Measurements from ENCODE around the gene HYAL2.

The HYAL2 gene

GRCh38 chr3:50292159-50293078 lies 30.1 kb downstream of the HYAL2 start, which contains the start of gene IFRD2 (continued):
- TF ChIP-seq ZNF629 (tag by site-specific recombination; IDR thresholded peaks at IDR 0.05) (peak; percentile 48; the same call in 1 of the 2 replicates), ZBTB11 (tag by site-specific recombination; conservative IDR thresholded peaks at IDR 0.05; ENCODE audit: low read depth) (peak; percentile 76), ZFHX2 (tag by site-specific recombination; conservative IDR thresholded peaks at IDR 0.05) (0 out of 2 replicates have a peak, but pooled peaks have one; percentile 11), YY1 (tag by site-specific recombination; IDR thresholded peaks at IDR 0.05) (peak; percentile 96), PATZ1 (tag by site-specific recombination; IDR thresholded peaks at IDR 0.05) (peak; percentile 53; the same call in 1 of the 2 replicates), ZNF561 (tag by site-specific recombination; IDR thresholded peaks at IDR 0.05; ENCODE audit: borderline replicate concordance) (no peak), ATF2 (tag by site-specific recombination; IDR thresholded peaks at IDR 0.05; ENCODE audit: low read depth) (no peak), ELK4 (IDR thresholded peaks at IDR 0.05; ENCODE audit: borderline replicate concordance, low read depth, low read length) (no peak), KLF16 (tag by site-specific recombination; IDR thresholded peaks at IDR 0.05) (peak; percentile 84), ZNF37A (tag by site-specific recombination; IDR thresholded peaks at IDR 0.05) (no peak), ZIC2 (tag by site-specific recombination; IDR thresholded peaks at IDR 0.05) (peak; percentile 30; the same call in 1 of the 2 replicates), ZNF280D (tag by site-specific recombination; IDR thresholded peaks at IDR 0.05) (no peak), ZBTB26 (tag by site-specific recombination; optimal IDR thresholded peaks at IDR 0.05) (peak; percentile 99), ZNF510 (tag by site-specific recombination; IDR thresholded peaks at IDR 0.05; ENCODE audit: insufficient replicate concordance) (no peak), ZSCAN30 (tag by site-specific recombination; IDR thresholded peaks at IDR 0.05) (peak; percentile 25; the same call in 1 of the 2 replicates), ZNF324 (tag by site-specific recombination; IDR thresholded peaks at IDR 0.05) (0 out of 2 replicates have a peak, but pooled peaks have one; percentile 31), ZNF354C (tag by site-specific recombination; IDR thresholded peaks at IDR 0.05; ENCODE audit: borderline replicate concordance, low read depth) (no peak), KLF9 (tag by site-specific recombination; IDR thresholded peaks at IDR 0.05; ENCODE audit: low read depth) (peak; percentile 78), ZNF518A (tag by site-specific recombination; conservative IDR thresholded peaks at IDR 0.05; ENCODE audit: low read depth) (0 out of 2 replicates have a peak, but pooled peaks have one; percentile 29)
